ENCODE measurements around the gene SREK1. TPM values are rescaled to one million over a fixed set of nuclear protein-coding genes. Genes with fewer than 3 reads are reported as not detected.
A peak's percentile ranks its signal among the peaks of the same experiment; 100 is the strongest.

SREK1 gene
- total RNA-seq, 1 donor from 2014 or later, result 78.4 TPM

DNA sequence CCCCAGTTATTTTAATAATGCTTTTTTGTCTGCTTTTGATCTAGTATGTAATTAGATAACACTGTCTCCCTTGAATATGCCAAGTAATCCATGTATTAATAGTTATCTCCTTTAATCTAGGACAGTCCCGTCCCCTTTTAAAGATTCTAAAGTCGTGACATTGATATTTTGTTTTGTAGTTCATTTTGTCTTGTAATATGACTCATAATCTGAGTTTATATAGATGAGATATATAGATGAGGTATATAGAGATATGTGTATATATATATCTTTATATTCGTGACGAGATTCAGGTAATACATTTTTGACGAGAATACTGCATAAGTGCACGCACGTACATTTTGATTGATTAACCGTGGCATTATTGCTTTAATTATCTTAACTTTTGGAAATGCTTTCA, 1.6 kb downstream of the SREK1 start:
- Mint-ChIP-seq H3K27ac (ENCODE audit: unreplicated experiment) (peak overlapping the region; percentile 54), H3K4me3 (ENCODE audit: unreplicated experiment) (peak overlapping the region; percentile 95), H3K27me3 (ENCODE audit: unreplicated experiment) (peaks cover 3% of the 10 kb centered on the region), H3K4me1 (ENCODE audit: low read depth, unreplicated experiment) (peaks cover 27% of the 10 kb centered on the region), H3K9me3 (ENCODE audit: unreplicated experiment) (peaks cover 5% of the 10 kb centered on the region), H3K36me3 (ENCODE audit: unreplicated experiment) (peaks cover 5% of the 10 kb centered on the region)
- no peak for DNase-seq
- TF ChIP-seq, protein P1, sequence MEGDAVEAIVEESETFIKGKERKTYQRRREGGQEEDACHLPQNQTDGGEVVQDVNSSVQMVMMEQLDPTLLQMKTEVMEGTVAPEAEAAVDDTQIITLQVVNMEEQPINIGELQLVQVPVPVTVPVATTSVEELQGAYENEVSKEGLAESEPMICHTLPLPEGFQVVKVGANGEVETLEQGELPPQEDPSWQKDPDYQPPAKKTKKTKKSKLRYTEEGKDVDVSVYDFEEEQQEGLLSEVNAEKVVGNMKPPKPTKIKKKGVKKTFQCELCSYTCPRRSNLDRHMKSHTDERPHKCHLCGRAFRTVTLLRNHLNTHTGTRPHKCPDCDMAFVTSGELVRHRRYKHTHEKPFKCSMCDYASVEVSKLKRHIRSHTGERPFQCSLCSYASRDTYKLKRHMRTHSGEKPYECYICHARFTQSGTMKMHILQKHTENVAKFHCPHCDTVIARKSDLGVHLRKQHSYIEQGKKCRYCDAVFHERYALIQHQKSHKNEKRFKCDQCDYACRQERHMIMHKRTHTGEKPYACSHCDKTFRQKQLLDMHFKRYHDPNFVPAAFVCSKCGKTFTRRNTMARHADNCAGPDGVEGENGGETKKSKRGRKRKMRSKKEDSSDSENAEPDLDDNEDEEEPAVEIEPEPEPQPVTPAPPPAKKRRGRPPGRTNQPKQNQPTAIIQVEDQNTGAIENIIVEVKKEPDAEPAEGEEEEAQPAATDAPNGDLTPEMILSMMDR (IDR thresholded peaks at IDR 0.05; ENCODE audit: partially characterized antibody, unreplicated experiment), result no peak

DNA sequence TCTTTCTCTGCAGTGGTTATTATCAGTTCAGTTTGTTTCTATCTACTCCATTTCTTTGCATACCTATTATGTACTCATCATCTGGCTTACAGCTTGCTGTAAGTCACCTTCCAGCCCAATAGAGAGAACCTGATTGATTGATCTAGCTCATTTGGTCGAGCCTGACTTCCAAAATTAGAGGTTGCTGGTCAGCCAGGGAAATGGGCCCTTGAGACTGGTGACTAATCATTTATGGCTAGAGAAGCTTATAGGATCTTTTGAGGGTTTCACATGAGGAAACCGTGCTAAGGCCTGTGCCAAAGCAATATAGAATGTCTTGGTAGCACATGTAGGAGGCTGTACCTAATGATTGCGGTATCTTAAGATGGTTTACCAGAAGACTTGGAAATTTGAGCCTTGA, 5.8 kb downstream of the SREK1 start:
- DNase-seq, result no peak
- Mint-ChIP-seq H3K36me3 (ENCODE audit: unreplicated experiment) (peaks cover 5% of the 10 kb centered on the region), H3K27ac (ENCODE audit: unreplicated experiment) (peak overlapping the region; percentile 74), H3K4me3 (ENCODE audit: unreplicated experiment) (no peak overlapping the region), H3K27me3 (ENCODE audit: unreplicated experiment) (no peaks in the 10 kb centered on the region), H3K4me1 (ENCODE audit: low read depth, unreplicated experiment) (peaks cover 28% of the 10 kb centered on the region), H3K9me3 (ENCODE audit: unreplicated experiment) (no peaks in the 10 kb centered on the region)
- TF ChIP-seq, protein P1 (IDR thresholded peaks at IDR 0.05; ENCODE audit: partially characterized antibody, unreplicated experiment), result no peak

DNA sequence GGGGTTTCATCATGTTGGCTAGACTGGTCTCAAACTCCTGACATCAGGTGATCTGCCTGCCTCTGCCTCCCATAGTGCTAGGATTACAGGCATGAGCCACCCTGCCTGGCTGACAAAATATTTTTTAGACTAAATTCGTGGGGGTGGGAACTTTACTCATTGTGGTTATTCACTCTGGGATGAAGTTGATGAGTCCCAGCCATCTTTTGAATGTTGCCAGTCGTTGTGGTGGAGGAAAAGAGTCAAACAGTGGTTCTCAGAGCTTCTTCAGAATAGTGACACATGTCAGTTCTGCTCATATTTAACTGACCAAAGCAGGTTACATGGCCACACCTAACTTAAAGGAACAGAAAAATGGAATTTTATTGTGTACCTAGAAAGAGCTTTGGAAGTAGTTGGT, 6.9 kb downstream of the SREK1 start:
- H3K4me1 Mint-ChIP-seq (ENCODE audit: low read depth, unreplicated experiment), result peaks cover 24% of the 10 kb centered on the region
- H3K4me3 Mint-ChIP-seq (ENCODE audit: unreplicated experiment), result no peak overlapping the region
- TF ChIP-seq, protein P1 (IDR thresholded peaks at IDR 0.05; ENCODE audit: partially characterized antibody, unreplicated experiment), result no peak
- no peak overlapping the region for H3K27ac Mint-ChIP-seq (ENCODE audit: unreplicated experiment)
- DNase-seq, result no peak
- no peaks in the 10 kb centered on the region for H3K27me3 Mint-ChIP-seq (ENCODE audit: unreplicated experiment)
- H3K36me3 Mint-ChIP-seq (ENCODE audit: unreplicated experiment), result peaks cover 5% of the 10 kb centered on the region
- H3K9me3 Mint-ChIP-seq (ENCODE audit: unreplicated experiment), result no peaks in the 10 kb centered on the region

DNA sequence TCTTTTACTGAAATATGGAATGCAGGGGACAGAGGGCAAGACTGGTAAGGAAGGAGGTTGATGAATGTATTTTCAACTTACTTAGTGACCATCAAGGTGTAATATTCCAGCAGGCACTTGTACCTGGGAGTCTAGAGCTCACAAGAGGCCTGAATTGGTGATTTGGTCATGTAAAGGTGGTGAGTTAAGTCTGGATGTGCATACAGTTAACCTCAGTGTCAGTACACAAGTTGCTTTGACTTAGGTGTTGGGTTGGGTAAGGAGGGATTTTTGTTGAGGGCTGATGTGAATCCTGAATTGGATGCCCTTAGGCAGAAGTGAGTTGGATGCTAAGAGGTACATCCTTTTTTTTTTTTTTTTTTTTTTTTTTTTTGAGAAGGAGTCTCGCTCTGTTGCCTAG, 7.4 kb downstream of the SREK1 start:
- H3K4me1 Mint-ChIP-seq (ENCODE audit: low read depth, unreplicated experiment), result peaks cover 21% of the 10 kb centered on the region
- no peaks in the 10 kb centered on the region for H3K9me3 Mint-ChIP-seq (ENCODE audit: unreplicated experiment)
- no peak overlapping the region for H3K27ac Mint-ChIP-seq (ENCODE audit: unreplicated experiment)
- H3K27me3 Mint-ChIP-seq (ENCODE audit: unreplicated experiment), result no peaks in the 10 kb centered on the region
- TF ChIP-seq, protein P1 (IDR thresholded peaks at IDR 0.05; ENCODE audit: partially characterized antibody, unreplicated experiment), result no peak
- no peak overlapping the region for H3K4me3 Mint-ChIP-seq (ENCODE audit: unreplicated experiment)
- DNase-seq, result no peak
- H3K36me3 Mint-ChIP-seq (ENCODE audit: unreplicated experiment), result peaks cover 5% of the 10 kb centered on the region

DNA sequence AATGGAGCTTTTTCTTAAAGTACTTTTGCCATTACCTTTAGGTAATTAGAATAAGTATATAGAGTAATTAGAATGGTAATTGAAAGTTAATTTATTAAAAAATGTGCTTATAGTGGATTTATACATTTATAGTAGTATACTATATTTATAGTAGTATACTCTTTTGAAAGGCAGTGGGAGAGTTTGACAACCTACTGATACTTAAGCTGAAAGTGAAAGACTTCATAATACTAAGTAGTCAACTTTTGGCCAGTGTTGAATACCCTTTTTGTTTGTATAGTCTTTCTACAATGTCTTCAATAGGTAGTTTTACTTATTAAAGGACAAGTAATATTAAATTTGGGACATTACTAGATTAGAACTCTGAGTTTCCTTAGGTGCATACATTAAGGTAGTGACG, 12.9 kb downstream of the SREK1 start:
- H3K9me3 Mint-ChIP-seq (ENCODE audit: unreplicated experiment), result no peaks in the 10 kb centered on the region
- H3K27ac Mint-ChIP-seq (ENCODE audit: unreplicated experiment), result no peak overlapping the region
- TF ChIP-seq, protein P1 (IDR thresholded peaks at IDR 0.05; ENCODE audit: partially characterized antibody, unreplicated experiment), result no peak
- H3K36me3 Mint-ChIP-seq (ENCODE audit: unreplicated experiment), result no peaks in the 10 kb centered on the region
- no peak for DNase-seq
- H3K4me3 Mint-ChIP-seq (ENCODE audit: unreplicated experiment), result no peak overlapping the region
- peaks cover 3% of the 10 kb centered on the region for H3K4me1 Mint-ChIP-seq (ENCODE audit: low read depth, unreplicated experiment)
- H3K27me3 Mint-ChIP-seq (ENCODE audit: unreplicated experiment), result no peaks in the 10 kb centered on the region
